Nephron progenitor cell (in vitro differentiated cells): ENCODE results near the gene PDE4C.

Source experiments
- DNase-seq: peaks from one replicate; pipeline ENCODE4 v3.0.0; 2021
- H3K27ac Mint-ChIP-seq: 2 replicates; pipeline ENCODE4 v1.8.0; 2021; ENCODE audit warnings: mild to moderate bottlenecking, moderate library complexity, mixed read lengths
- H3K27me3 Mint-ChIP-seq: 2 replicates; pipeline ENCODE4 v1.8.0; 2021; ENCODE audit warnings: mild to moderate bottlenecking, low read depth, mixed read lengths; ENCODE audit not compliant: poor library complexity
- H3K36me3 Mint-ChIP-seq: 2 replicates; pipeline ENCODE4 v1.8.0; 2021; ENCODE audit warnings: low read depth, mixed read lengths
- H3K4me1 Mint-ChIP-seq: 2 replicates; pipeline ENCODE4 v1.8.0; 2021; ENCODE audit warnings: mixed read lengths
- H3K4me3 Mint-ChIP-seq: 2 replicates; pipeline ENCODE4 v1.8.0; 2021; ENCODE audit warnings: mild to moderate bottlenecking, moderate library complexity, mixed read lengths
- H3K9me3 Mint-ChIP-seq: 2 replicates; pipeline ENCODE4 v1.8.0; 2021; ENCODE audit warnings: mild to moderate bottlenecking, moderate library complexity, mixed read lengths
- TF ChIP-seq, protein P1 (sequence below): fragments of 200-600 bp; sonication (generic); IDR thresholded peaks from 2 replicates; pipeline ENCODE4 v1.5.0; 2021; ENCODE audit warnings: antibody characterized with exemption

Gene PDE4C

GRCh38 chr19:18259893-18260292 is 33.7 kb upstream of the PDE4C start:
- Mint-ChIP-seq H3K36me3 (no peaks in the 10 kb centered on the region), H3K4me3 (no peak overlapping the region), H3K9me3 (no peaks in the 10 kb centered on the region), H3K27me3 (peaks cover 21% of the 10 kb centered on the region), H3K4me1 (no peaks in the 10 kb centered on the region), H3K27ac (no peak overlapping the region)
- TF ChIP-seq, protein P1, sequence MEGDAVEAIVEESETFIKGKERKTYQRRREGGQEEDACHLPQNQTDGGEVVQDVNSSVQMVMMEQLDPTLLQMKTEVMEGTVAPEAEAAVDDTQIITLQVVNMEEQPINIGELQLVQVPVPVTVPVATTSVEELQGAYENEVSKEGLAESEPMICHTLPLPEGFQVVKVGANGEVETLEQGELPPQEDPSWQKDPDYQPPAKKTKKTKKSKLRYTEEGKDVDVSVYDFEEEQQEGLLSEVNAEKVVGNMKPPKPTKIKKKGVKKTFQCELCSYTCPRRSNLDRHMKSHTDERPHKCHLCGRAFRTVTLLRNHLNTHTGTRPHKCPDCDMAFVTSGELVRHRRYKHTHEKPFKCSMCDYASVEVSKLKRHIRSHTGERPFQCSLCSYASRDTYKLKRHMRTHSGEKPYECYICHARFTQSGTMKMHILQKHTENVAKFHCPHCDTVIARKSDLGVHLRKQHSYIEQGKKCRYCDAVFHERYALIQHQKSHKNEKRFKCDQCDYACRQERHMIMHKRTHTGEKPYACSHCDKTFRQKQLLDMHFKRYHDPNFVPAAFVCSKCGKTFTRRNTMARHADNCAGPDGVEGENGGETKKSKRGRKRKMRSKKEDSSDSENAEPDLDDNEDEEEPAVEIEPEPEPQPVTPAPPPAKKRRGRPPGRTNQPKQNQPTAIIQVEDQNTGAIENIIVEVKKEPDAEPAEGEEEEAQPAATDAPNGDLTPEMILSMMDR: no peak
- DNase-seq: no peak

DNA sequence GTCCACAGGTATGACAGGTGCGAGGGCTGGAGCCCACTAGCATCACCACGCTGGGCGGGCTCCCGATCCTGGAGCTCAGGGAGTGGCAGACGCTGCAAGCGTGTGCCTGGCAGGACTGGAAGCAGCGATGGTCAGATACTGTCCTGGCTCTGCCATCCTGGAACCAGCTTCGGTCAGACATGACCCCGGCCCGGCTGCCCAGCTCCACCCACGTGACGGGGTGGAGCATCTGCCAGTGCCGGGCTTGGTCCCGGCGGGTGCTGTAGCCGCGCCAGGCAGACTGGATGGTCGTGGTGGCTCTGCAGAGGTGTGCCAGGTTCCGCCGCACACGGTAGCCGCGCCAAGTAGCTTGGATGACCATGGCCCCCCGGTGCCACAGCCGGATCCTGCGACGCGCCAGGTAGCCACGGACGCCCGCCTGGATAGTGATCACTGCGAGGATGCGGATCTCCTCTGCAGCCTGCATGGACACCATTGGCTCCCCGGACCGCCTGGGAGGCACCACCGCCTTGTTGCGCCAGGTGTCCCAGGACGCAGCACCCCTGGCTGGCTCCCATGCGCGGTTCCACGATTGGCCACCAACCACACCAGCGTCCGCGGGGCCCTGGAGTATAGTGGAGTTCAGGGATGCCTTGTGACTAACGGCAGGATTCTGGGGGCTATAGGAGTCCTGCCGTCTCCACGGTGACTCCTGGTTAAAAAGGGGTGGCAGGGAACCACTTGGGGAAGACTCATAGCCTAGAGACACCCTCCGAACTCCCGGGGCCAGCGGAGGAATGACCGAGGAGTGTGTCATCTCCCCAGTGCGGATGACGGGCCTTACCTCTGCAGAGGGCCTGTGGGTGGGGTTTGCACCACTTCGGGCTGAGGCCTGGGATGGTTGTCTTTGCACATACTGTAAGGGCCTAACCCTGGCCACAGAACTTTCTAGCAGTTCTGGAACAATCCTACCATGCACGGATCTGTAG is 31.5 kb upstream of the PDE4C start:
- Mint-ChIP-seq H3K4me3 (no peak overlapping the region), H3K27me3 (peaks cover 42% of the 10 kb centered on the region), H3K36me3 (no peaks in the 10 kb centered on the region), H3K9me3 (no peaks in the 10 kb centered on the region), H3K4me1 (no peaks in the 10 kb centered on the region), H3K27ac (no peak overlapping the region)
- TF ChIP-seq, protein P1: no peak
- no peak for DNase-seq

DNA sequence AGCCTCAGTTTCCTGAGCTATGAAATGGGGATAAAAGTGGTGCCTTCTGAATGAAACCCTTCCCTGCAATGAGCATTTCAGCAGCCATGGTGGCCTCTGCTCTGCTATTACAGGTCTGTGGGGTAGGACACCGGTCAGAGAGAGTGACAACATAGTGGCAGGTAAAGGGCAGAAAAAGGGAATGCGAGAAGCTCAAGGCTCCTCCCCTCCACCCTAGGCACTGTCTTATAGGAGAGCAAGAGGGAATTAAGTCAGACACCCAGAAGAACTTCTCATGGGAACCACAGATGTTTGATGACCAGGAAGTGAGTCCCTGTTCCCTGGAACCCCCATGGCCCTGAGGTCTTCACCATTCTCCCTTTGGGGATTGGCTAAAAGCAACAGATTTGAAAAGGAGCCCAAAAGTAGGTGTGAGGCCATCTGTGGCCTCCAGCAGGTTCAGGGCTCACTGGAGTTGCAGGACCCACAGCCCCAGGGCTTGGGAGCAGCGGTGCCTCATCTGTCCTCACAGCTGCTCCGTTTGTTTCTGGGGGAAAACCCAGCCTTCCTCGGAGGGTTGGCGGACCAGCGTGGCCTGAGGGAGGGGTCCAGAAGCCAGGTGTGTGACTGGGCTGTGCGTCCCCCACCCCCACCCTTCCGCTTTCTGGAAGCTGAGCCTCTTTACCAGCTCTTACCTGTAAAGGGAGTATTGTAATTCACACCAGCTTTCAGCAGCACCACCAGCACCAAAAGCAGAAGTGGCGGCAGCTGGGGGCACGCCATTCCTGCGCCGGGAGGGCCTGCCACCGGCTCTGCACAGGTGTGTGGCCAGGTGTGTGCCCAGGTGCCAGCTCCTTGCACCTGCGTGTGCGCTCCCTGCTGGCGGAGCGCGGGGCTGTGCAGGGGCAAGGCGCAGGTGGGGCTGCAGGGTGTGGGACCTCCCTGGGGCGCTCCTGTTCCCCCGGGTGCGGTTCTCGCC is 28.6 kb upstream of the PDE4C start:
- Mint-ChIP-seq H3K27me3 (peaks cover 56% of the 10 kb centered on the region), H3K9me3 (no peaks in the 10 kb centered on the region)
- no peak for DNase-seq

GRCh38 chr19:18253716-18254115 is 27.5 kb upstream of the PDE4C start:
- no peak overlapping the region for H3K27ac Mint-ChIP-seq
- H3K27me3 Mint-ChIP-seq: peaks cover 62% of the 10 kb centered on the region
- no peaks in the 10 kb centered on the region for H3K4me1 Mint-ChIP-seq
- no peak overlapping the region for H3K4me3 Mint-ChIP-seq
- H3K9me3 Mint-ChIP-seq: no peaks in the 10 kb centered on the region
- no peak for DNase-seq
- TF ChIP-seq, protein P1: no peak
- H3K36me3 Mint-ChIP-seq: no peaks in the 10 kb centered on the region

More for the DNA sequence above, 28.6 kb upstream of the PDE4C start:
- Mint-ChIP-seq H3K4me1 (no peaks in the 10 kb centered on the region), H3K36me3 (no peaks in the 10 kb centered on the region), H3K4me3 (no peak overlapping the region), H3K27ac (no peak overlapping the region)
- TF ChIP-seq, protein P1: no peak

DNA sequence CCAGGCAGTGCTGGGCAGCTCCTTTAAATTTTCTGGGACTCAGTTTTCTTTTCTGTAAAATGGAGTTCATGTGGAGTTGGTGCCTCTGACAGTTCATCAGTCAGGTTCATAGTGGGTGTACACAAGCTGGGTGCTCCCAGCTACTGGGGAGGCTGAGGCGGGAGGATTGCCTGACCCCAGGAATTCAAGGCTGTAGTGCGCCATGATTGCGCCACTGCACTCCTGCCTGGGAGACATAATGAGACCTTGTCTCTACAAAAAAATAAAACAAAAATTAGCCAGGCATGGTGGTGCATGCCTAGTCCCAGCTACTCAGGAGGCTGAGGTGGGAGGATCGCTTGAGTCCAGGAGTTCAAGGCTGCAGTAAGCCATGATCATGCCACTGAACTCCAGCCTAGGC is 26.9 kb upstream of the PDE4C start:
- H3K4me1 Mint-ChIP-seq: peaks cover 3% of the 10 kb centered on the region

More for the DNA sequence above, 26.9 kb upstream of the PDE4C start:
- Mint-ChIP-seq H3K27me3 (peaks cover 67% of the 10 kb centered on the region), H3K27ac (no peak overlapping the region), H3K9me3 (no peaks in the 10 kb centered on the region), H3K4me3 (no peak overlapping the region), H3K36me3 (no peaks in the 10 kb centered on the region)
- TF ChIP-seq, protein P1: no peak
- no peak for DNase-seq
